ENCODE results near the gene MYL4.
A peak's percentile ranks its signal among the peaks of the same experiment; 100 is the strongest.
"Not testable (repeated sequence)": the region's sequence is repeated elsewhere in the genome, so short reads cannot be mapped to it uniquely, and the experiment has no call there.

Gene MYL4

DNA sequence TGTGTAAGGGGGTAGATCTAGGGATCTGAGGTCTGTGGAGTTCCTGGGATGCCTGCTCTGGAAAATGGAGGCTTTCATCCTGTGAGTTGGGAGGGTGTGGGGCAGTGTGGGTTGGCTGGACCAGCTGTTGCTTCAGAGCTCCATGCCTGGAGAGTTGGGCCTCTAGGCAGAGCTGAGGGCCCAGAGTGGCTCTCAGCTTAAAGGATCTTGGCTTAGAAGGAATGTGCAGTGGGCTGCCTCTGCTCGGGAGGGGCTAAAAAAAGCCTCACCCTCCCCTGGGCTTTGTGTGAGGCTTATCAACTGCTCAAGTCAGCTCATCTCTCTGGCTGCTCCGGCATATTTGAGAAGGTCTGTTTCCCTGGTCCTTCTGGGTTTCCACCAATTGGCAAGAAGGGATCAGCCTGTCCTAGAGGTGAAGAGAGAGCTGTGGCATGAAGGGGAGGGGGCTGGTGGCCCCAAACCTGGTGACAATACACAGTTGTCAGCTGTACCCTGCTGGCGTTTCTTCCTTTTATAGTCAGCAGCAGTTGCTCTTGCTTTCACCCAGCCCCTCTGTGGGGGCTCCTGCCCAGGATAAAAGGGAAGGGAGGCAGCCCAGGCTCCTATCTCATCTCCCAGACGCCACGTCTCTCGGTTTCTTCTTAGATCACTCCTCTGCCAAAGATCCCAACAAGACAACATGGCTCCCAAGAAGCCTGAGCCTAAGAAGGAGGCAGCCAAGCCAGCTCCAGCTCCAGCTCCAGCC is at the start of gene MYL4:
Gene MYL4, plus strand, starts transcription at position 605 of the 745 bp plus-strand sequence. Its CDS starts 75 bp downstream, at position 680.
- DNase-seq (ENCODE audit: low read depth in 2 of 2): no peak

- no peak for DNase-seq (ENCODE audit: low read depth in 2 of 2)
These were observed 47.0 kb upstream of the MYL4 start for GRCh38 chr17:47162013-47162622.

- DNase-seq (ENCODE audit: low read depth in 2 of 2): no peak
These were observed 44.9 kb upstream of the MYL4 start for GRCh38 chr17:47164263-47164662.

GRCh38 chr17:47165137-47165536 is 44.0 kb upstream of the MYL4 start:
- no peak for DNase-seq (ENCODE audit: low read depth in 2 of 2)

DNA sequence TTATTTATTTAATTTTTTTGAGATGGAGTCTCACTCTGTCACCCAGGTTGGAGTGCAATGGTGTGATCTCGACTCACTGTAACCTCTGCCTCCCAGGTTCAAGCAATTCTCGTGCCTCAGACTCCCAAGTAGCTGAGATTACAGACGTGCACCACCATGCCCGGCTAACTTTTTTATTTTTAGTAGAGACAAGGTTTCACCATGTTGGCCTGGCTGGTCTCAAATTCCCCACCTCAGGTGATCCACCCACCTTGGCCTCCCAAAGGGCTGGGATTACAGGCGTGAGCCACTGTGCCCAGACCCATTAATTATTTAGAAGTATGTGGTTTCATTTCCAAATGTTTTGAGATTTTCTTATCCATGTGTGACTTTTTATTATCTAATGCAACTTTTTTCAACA is 42.3 kb upstream of the MYL4 start:
- DNase-seq (ENCODE audit: low read depth in 2 of 2): not testable (repeated sequence)

DNA sequence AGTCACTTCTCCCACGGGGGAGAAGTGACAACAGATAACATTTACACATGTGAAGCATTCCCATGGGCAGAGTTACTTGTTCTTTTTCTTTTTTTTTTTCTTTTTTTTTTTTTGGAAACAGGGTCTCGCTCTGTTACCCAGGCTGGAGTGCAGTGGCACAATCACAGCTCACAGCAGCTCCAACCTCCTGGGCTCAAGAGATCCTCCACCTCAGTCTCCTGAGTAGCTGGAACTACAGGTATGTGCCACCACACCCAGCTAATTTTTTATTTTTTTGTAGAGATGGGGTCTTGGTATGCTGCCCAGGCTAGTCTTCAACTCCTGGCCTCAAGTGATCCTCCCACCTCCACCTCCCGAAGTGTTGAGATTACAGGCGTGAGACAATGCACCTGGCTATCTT is 40.3 kb upstream of the MYL4 start:
- not testable (repeated sequence) for DNase-seq (ENCODE audit: low read depth in 2 of 2)

GRCh38 chr17:47170710-47171109 is 38.4 kb upstream of the MYL4 start:
- no peak for DNase-seq (ENCODE audit: low read depth in 2 of 2)

DNA sequence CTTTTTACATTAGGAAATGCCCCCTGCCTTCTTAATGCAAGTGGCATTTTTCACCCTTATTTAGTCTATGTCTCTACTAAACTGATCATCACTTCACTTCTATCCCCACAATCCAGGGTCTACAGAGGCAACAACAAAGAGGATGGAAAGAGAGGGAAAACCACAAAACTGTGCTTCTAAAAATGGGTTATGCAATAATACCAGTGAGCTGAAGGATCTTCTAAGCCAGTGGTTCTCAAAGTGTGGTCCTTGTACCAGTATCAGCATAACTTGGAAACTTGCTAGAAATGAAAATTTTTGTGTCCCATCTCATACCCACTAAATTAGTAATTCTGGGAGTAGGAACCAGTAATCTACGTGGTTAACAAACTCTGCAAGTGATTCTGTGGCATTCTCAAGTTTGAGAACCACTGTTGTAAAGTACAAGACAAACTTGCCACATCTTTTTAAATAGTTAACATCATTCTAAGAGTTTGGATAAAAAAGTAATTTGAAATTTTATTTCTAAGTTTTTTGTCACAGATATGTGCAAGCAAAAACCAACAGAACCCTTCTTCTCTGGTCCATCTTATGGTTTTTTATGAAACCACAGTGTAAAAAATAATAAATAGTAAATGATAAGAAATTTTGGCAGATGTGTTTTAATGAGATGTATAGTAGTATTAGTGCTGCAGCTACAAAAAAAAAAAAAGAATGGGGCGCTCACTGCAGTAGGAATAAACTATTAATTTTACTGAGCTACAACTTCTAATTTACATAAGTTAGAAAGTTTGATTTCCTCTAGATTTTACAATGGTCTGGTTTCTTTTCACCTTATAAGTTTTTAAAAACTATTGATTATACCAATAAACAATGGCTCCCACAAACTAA is 36.2 kb upstream of the MYL4 start:
- no peak for DNase-seq (ENCODE audit: low read depth in 2 of 2)

DNA sequence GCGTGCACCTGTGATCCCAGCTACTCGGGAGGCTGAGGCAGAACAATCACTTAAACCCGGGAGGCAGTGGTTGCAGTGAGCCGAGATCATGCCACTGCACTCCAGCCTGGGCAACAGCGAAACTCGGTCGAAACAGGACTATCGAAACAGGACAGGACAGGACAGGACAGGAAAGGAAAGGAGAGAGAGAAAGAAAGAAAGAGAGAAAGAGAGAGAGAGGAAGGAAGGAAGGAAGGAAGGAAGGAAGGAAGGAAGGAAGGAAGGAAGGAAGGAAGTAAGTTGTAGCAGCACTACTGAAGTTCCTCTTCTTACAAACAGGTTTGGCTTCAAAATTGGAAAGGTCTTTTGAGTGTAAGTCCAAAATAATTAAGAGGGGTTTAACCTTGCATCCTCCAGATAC is 34.3 kb upstream of the MYL4 start:
- DNase-seq (ENCODE audit: low read depth in 2 of 2): not testable (repeated sequence)

DNA sequence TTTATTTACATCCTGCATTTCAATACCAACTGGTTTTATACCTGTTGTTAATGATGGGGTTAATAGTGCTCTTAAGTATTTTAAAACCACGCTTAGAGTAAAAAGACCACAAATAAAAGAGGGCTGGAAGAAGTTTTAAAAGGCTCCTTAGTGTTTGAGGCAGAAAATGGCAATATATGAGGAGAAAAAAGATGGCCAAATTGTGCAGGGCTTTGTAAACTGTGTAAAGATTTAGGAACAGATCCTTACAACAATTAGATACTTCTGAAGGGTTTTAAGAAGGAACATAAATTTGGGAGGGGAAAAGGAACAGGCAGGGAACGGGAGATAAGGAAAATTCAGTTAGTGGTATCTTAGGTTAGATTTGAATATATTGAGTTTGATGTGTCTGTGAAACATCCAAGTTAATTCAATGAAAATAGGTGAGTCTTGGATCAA is 32.7 kb upstream of the MYL4 start:
- no peak for DNase-seq (ENCODE audit: low read depth in 2 of 2)

DNA sequence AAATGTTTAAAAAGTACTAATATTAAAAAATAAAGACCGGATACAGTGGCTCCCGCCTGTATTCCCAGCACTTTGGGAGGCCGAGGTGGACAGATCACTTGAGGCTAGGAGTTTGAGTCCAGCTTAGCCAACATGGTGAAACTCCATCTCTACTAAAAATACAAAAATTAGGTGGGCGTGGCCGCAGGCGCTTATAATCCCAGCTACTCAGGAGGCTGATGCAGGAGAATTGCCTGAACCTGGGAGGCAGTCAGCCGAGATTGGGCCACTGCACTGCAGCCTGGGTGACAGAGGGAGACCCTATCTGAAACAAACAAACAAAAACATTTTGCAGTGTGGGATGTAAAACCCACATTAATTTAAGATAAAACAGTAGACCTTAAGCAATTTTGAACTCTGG is 31.9 kb upstream of the MYL4 start:
- no peak for DNase-seq (ENCODE audit: low read depth in 2 of 2)

DNA sequence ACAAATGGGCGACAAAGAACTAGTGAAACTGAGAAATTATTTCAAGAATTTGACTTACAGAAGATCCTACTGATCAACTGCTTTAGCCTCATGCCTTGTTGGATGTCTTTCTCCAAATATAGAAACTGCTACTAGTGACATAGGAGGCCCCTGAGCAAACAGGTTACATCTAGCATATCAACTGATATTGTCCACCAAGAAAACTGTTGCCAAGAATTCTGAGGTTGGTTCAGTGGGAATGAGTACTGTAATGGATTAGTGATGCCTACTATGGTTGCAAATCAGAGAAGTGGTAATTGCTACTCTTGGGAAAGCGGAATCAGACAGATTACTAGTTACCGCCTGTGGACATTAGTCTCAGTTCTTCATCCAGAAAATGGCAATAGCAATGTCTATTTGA is 30.0 kb upstream of the MYL4 start:
- no peak for DNase-seq (ENCODE audit: low read depth in 2 of 2)

- no peak for DNase-seq (ENCODE audit: low read depth in 2 of 2)
These were observed 28.8 kb upstream of the MYL4 start for GRCh38 chr17:47180337-47180736.

DNA sequence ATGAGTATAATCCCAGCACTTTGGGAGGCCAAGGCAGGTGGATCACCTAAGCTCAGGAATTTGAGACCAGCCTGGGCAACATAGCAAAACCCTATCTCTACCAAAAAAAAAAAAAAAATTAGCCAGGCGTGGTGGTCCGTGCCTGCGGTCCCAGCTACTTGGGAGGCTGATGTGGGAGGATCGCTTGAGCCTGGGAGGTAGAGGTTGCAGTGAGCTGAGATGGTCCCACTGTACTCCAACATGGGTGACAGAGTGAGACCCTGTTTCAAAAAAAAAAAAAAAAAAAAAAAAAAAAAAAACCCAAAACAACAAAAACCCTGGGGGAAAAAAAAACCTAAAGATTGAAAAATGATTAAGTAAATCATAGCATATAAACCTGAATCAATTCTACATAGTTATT is 28.2 kb upstream of the MYL4 start:
- DNase-seq (ENCODE audit: low read depth in 2 of 2): not testable (repeated sequence)

DNA sequence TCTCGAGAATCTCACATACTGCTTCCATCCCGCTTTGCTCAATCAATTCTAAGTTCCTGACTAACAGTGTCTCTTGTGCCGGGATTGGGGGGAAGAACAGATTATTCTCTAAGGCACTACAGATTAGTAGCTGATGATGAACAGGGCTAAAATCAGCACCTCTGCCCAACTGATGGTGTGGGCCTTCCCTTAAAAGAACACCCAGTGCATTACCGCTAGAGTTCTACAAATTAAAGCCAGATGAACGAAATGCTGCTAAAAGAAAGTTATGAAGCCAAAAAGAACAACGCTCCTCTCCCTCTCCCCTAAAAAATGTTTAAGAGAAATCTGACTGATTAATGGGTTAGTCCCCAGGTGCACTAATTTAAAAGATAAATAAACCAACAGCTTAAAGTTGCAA is 24.5 kb upstream of the MYL4 start:
- no peak for DNase-seq (ENCODE audit: low read depth in 2 of 2)

DNA sequence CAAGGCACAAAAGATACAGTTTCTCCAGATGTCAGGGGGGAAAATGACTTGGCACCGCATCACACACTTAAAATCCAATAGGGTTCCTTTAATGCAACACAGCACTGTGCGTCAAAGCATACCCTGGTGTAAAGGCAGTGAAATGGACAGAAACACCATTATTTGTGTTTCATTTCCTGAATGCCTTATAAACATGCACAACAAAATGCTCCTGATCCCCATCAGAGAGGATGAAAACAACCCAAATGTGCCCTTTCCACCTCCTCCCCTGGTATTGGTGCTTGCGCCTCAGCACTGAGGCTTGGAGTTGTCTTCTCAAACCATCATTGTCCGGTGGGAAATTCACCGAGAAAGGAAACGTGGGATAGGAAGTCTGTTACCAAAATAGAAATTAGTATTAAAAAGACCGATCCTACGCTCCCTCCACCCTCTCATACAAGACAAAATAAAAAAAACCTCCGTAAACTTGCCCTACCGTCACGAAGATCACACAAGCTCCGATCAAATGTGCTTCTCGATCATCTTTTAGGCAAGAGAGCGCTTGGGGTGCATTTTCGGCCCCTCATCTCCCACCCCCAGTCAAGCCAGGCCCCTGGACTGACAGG is 20.8 kb upstream of the MYL4 start:
- no peak for DNase-seq (ENCODE audit: low read depth in 2 of 2)

DNA sequence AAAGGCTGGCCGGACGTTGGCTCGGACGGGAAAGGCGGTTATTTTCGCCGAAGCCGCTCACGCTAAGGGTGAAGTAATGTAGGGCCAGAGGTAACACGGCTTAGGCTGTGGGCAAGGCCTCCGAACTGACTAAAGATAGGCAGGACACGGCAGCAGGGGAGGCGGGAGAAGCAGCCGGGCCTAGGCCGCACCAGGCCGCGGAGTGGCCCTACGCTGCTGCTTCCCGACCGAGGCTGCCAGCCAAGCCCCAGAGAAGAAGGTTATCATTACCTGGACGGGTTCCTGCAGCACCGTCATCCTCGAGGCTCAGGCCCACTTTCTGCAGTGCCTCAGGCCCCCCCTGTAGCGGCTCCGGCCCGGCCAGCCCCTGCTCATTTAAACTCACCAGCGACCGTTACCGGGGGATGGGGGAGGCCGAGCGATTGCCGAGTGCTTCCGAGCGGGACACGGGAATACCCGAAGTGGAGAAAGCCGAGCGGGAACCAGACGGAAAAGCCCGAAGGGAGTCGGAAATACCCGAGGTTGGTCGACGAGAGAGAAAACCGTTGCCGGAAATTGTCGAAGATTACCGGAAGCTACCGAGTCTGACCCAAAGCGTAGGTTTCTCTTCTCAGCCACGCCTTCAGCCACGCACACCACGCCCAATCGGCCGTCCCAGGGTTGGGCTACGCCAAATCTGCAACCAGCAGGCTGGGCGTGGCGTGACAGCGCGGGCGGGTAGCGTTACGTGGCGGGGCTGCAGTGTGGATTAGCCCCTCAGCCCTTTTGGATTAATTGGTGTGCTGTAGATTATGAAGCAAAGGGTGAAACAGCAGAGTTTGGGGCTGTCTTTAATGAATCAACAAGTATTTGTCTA is 20.0 kb upstream of the MYL4 start, which contains the start of gene CDC27:
Gene CDC27, minus strand, starts transcription at position 420 of the 856 bp plus-strand sequence. Its CDS starts 123 bp downstream, at position 297.
- DNase-seq (ENCODE audit: low read depth in 2 of 2): peak; percentile 99 to 100

DNA sequence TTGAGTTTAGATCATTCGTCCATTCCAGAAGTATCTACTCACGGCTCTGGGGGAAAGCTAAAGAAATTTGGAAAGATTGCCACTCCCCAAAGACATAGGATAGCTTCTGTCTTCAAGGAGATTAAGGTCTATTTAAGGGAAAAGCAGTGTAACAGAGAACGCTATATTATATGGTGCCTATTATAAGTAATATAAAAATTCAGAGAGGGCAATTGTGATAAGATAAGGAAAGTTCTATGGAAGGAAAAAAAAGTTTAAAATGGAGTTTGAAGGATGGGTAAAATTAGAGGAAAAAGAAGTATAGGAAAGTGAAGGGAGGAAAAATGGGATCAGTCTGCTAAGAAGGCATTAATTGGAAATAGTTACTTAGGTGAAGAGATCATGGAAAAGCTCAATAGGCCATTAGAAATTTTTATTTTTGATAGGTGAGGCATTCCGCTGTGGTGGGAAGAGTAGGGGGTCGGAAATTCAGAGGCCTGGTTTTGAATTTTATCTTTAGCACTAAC is 19.4 kb upstream of the MYL4 start:
- DNase-seq (ENCODE audit: low read depth in 2 of 2): no peak

GRCh38 chr17:47190243-47190642 is 18.9 kb upstream of the MYL4 start:
- DNase-seq (ENCODE audit: low read depth in 2 of 2): no peak

- DNase-seq (ENCODE audit: low read depth in 2 of 2): no peak
These were observed 18.4 kb upstream of the MYL4 start for GRCh38 chr17:47190770-47191169.

GRCh38 chr17:47192554-47192953 is 16.6 kb upstream of the MYL4 start:
- no peak for DNase-seq (ENCODE audit: low read depth in 2 of 2)
